ENCODE results near the gene GJC1.
"Not testable (repeated sequence)": the region's sequence is repeated elsewhere in the genome, so short reads cannot be mapped to it uniquely, and the experiment has no call there.

Gene GJC1

GRCh38 chr17:44758414-44759085 lies 71.5 kb downstream of the GJC1 start, which contains the start of gene ADAM11:
ADAM11 (plus strand) TSS chr17:44758988; CDS start chr17:44759200, 212 bp downstream.
- DNase-seq: no peak

DNA sequence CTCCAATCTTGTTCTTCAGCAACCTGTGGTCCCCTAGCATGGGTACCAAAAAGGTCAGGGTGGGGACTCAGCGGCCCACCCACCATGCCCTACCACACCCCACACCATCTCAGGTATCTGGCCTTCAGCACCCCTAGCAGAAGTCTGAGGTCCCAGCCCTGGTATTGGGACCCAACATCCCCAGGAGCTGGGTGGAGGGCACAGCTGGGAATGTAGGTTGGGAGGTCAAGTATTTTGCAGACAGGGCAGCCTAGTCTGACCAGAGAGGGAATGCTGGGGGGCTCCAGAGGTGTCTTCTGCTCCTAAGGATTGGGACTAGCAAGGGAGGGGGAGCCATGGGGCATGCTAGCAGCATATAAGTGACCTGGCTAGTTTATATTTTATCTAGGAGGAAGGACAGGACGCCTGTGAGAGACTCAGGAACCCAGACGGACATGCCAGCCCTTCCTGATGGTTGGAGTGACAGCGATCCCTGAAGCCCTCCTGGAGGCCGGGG lies 72.1 kb downstream of the GJC1 start:
- DNase-seq: no peak

GRCh38 chr17:44757045-44757917 lies 72.8 kb downstream of the GJC1 start:
- DNase-seq: no peak

GRCh38 chr17:44755180-44755579 lies 74.9 kb downstream of the GJC1 start:
- not testable (repeated sequence) for DNase-seq

GRCh38 chr17:44754276-44754675 lies 75.8 kb downstream of the GJC1 start:
- DNase-seq: no peak

GRCh38 chr17:44752953-44753861 lies 76.9 kb downstream of the GJC1 start:
- no peak for DNase-seq

GRCh38 chr17:44751806-44752205 lies 78.3 kb downstream of the GJC1 start:
- no peak for DNase-seq

GRCh38 chr17:44751331-44751730 lies 78.8 kb downstream of the GJC1 start:
- DNase-seq: no peak

DNA sequence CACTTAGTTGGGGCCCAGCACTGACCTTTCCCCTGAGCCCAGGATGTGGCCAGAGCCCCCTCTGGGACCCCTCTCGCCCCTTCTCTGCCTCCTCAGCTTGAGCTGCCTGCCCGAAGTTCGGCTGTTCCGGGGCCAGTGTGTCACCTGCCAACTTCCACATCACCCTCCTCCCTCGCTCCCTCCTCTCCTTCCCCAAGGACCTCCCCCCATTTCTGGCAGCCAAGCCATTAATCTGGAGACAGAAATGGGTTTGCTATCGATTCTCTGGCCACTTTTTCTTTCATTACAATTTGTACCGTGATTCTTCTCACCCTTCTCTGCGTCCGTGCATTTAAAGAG lies 80.1 kb downstream of the GJC1 start:
- no peak for DNase-seq

GRCh38 chr17:44749076-44749979 lies 80.8 kb downstream of the GJC1 start:
- DNase-seq: no peak

Data from Kasumi-1 (cell line).